ENCODE results near the gene IBTK.
"Not testable (repeated sequence)": the region's sequence is repeated elsewhere in the genome, so short reads cannot be mapped to it uniquely, and the experiment has no call there.

Gene IBTK

GRCh38 chr6:82178759-82179112 is 68.8 kb downstream of the IBTK start:
- no peak for DNase-seq (ENCODE audit: low read depth, low spot score)

GRCh38 chr6:82178077-82178758 is 69.3 kb downstream of the IBTK start:
- DNase-seq (ENCODE audit: low read depth, low spot score) = no peak

GRCh38 chr6:82176616-82177015 is 70.9 kb downstream of the IBTK start:
- DNase-seq (ENCODE audit: low read depth, low spot score) = no peak

- no peak for DNase-seq (ENCODE audit: low read depth, low spot score)
Measured at GRCh38 chr6:82172594-82172993, 75.0 kb downstream of the IBTK start.

GRCh38 chr6:82169138-82169876 is 78.2 kb downstream of the IBTK start:
- DNase-seq (ENCODE audit: low read depth, low spot score) = no peak

- DNase-seq (ENCODE audit: low read depth, low spot score) = no peak
Measured at GRCh38 chr6:82166493-82166892, 81.1 kb downstream of the IBTK start.

GRCh38 chr6:82160255-82160990 is 87.1 kb downstream of the IBTK start:
- DNase-seq (ENCODE audit: low read depth, low spot score) = no peak

- DNase-seq (ENCODE audit: low read depth, low spot score) = not testable (repeated sequence)
Measured at GRCh38 chr6:82152786-82153185, 94.8 kb downstream of the IBTK start.

- DNase-seq (ENCODE audit: low read depth, low spot score) = not testable (repeated sequence)
Measured at GRCh38 chr6:82151147-82151546, 96.4 kb downstream of the IBTK start.

GRCh38 chr6:82145926-82146452 is 101.6 kb downstream of the IBTK start:
- DNase-seq (ENCODE audit: low read depth, low spot score) = no peak

- DNase-seq (ENCODE audit: low read depth, low spot score) = no peak
Measured at GRCh38 chr6:82144852-82145340, 102.6 kb downstream of the IBTK start.

- no peak for DNase-seq (ENCODE audit: low read depth, low spot score)
Measured at GRCh38 chr6:82144007-82144851, 103.3 kb downstream of the IBTK start.

GRCh38 chr6:82143041-82143481 is 104.5 kb downstream of the IBTK start:
- no peak for DNase-seq (ENCODE audit: low read depth, low spot score)

- DNase-seq (ENCODE audit: low read depth, low spot score) = no peak
Measured at GRCh38 chr6:82142524-82142923, 105.0 kb downstream of the IBTK start.

GRCh38 chr6:82138075-82138791 is 109.3 kb downstream of the IBTK start:
- no peak for DNase-seq (ENCODE audit: low read depth, low spot score)

GRCh38 chr6:82131441-82131840 is 116.1 kb downstream of the IBTK start:
- DNase-seq (ENCODE audit: low read depth, low spot score) = no peak

- DNase-seq (ENCODE audit: low read depth, low spot score) = no peak
Measured at GRCh38 chr6:82129797-82130196, 117.7 kb downstream of the IBTK start.

- not testable (repeated sequence) for DNase-seq (ENCODE audit: low read depth, low spot score)
Measured at GRCh38 chr6:82128973-82129372, 118.6 kb downstream of the IBTK start.

GRCh38 chr6:82123632-82124031 is 123.9 kb downstream of the IBTK start:
- no peak for DNase-seq (ENCODE audit: low read depth, low spot score)

All from activated CD4-positive, CD25-positive, alpha-beta regulatory T cell treated with anti-CD3 and anti-CD28 coated beads, Interleukin-2, amount 50 U/mL, for 16 hours (primary cell).